ENCODE measurements around the gene PHLDB3. TPM values are rescaled to one million over a fixed set of nuclear protein-coding genes. Genes with fewer than 3 reads are reported as not detected.

PHLDB3 gene
- total RNA-seq, 3 donors from 2014 or later: 7.5 to 19.5 (median 15.1) TPM

DNA sequence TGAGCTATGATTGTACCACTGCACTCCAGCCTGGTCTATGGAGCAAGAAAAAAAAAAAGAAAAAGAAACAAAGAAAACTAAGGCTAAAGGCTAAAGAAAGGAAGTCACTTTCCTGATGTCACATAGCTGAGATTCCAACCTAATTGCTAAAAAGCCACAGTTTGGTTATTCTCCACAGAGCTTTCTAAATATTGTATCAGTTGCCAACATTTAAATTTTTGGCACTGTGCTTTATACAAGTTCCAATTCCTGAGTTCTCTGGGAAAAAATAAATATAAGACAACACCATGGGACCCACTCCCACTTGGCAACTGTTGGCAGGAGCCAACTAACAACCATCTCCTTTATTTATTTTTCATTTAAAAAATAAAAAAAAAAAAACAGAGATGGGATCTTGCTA, 27.9 kb downstream of the PHLDB3 start:
- no peaks in the 10 kb centered on the region for H3K4me1 ChIP-seq
- no peaks in the 10 kb centered on the region for H3K27me3 ChIP-seq
- DNase-seq (ENCODE audit: low spot score in 2 of 2): no peak
- no peak overlapping the region for H3K4me3 ChIP-seq
- TF ChIP-seq POLR2AphosphoS5 (IDR thresholded peaks at IDR 0.05): no peak
- TF ChIP-seq, protein P1, sequence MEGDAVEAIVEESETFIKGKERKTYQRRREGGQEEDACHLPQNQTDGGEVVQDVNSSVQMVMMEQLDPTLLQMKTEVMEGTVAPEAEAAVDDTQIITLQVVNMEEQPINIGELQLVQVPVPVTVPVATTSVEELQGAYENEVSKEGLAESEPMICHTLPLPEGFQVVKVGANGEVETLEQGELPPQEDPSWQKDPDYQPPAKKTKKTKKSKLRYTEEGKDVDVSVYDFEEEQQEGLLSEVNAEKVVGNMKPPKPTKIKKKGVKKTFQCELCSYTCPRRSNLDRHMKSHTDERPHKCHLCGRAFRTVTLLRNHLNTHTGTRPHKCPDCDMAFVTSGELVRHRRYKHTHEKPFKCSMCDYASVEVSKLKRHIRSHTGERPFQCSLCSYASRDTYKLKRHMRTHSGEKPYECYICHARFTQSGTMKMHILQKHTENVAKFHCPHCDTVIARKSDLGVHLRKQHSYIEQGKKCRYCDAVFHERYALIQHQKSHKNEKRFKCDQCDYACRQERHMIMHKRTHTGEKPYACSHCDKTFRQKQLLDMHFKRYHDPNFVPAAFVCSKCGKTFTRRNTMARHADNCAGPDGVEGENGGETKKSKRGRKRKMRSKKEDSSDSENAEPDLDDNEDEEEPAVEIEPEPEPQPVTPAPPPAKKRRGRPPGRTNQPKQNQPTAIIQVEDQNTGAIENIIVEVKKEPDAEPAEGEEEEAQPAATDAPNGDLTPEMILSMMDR (IDR thresholded peaks at IDR 0.05): no peak
- no peak for TF ChIP-seq POLR2A (IDR thresholded peaks at IDR 0.05)
- no peaks in the 10 kb centered on the region for H3K36me3 ChIP-seq
- intact Hi-C loops (cut with DNase I; ENCODE audit: low total_unique reads): no loop called here
- H3K9me3 ChIP-seq: no peaks in the 10 kb centered on the region
- peak overlapping the region; percentile 89 to 94 for H3K27ac ChIP-seq

DNA sequence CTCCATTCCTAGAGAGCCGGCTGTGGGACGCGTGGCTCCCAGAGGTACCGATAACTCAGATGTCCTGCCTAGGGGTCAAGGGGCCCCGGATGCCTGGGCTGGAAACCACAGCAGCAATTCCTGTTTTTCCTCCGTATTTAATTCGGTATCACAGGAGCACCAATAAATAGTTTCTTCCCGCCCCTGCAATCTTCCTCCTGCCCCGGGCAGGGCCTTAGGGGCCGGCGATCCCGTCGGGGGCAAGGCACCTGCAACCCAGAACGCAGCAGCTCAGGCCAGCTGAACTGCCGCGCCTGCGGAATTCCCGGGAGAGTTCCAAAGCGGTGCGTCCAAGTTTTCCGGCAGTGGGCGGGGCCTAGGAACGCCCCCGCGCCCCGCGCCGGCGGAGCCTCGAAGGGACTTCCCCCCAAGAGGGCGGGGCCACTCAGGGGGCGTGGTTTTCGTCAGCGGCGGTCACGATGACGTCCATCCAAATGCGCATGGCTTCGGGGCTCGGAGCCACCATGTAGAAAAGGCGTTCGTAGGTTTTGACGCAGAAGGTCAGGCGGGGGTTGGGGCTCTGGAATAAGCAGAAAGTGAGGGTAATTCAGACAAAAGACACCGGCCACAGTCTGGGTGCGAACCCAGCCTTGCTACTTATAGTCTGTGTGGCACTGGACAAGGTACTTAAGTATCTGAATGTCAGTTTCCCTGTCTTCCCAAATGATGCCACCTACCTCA, 29.4 kb downstream of the PHLDB3 start:
- Histone ChIP-seq H3K4me1 (no peaks in the 10 kb centered on the region), H3K36me3 (no peaks in the 10 kb centered on the region), H3K4me3 (peak overlapping the region; percentile 29 to 64 (median 46)), H3K27ac (peak overlapping the region; percentile 89 to 94), H3K9me3 (no peaks in the 10 kb centered on the region), H3K27me3 (no peaks in the 10 kb centered on the region)
- DNase-seq (ENCODE audit: low spot score in 2 of 2): peak; percentile 90 to 96
- intact Hi-C loops (cut with DNase I; ENCODE audit: low total_unique reads): no loop called here
- no peak for TF ChIP-seq POLR2A (IDR thresholded peaks at IDR 0.05)
- TF ChIP-seq POLR2AphosphoS5 (IDR thresholded peaks at IDR 0.05): peak; percentile 51 to 89 (median 55)

DNA sequence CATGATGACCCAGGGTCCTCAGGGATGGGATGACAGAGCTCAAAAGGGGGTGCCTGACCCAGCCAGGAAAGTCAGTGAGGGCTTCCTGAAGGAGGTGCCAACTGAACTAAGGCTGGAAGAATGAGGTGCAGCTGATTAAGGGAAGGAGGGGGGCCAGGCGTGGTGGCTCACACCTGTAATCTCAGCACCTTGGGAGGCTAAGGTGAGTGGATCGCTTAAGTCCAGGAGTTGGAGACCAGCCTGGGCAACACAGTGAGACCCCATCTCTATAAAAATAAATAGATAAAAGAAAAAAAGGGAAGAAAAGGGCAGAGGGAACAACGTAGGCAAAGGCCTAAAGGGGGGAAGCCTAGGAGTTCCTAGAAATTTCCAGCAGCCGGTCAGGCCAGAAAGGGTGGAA, 30.1 kb downstream of the PHLDB3 start:
- Histone ChIP-seq H3K9me3 (no peaks in the 10 kb centered on the region), H3K4me1 (no peaks in the 10 kb centered on the region), H3K27ac (peak overlapping the region; percentile 89 to 94), H3K36me3 (no peaks in the 10 kb centered on the region), H3K27me3 (no peaks in the 10 kb centered on the region), H3K4me3 (peak overlapping the region in 2 of 3 donors; percentile 46 to 64)
- intact Hi-C loops (cut with DNase I; ENCODE audit: low total_unique reads): no loop called here
- TF ChIP-seq, protein P1 (IDR thresholded peaks at IDR 0.05): no peak
- TF ChIP-seq POLR2AphosphoS5 (IDR thresholded peaks at IDR 0.05) (no peak), POLR2A (IDR thresholded peaks at IDR 0.05) (no peak)
- DNase-seq (ENCODE audit: low spot score in 2 of 2): no peak

DNA sequence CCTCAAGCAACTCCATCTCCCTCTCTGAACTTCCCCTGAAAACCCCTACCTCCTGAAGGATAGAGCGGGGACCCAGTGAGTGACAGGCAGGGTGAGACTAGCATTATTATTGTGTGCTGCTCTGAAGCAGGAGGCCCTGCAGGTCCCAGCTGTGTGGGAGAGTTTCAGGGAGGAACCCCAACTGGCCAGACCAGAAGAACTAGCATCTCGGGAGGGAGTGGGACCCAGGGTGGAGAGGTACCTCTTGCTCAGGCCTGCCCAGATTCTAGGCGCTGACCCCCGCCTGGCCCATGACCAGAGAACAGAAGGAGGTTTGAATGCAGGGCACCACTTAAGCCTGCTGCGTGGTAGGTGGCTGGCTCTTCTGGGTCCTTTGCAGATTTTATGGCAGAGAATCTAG, 33.5 kb downstream of the PHLDB3 start:
- no peak for DNase-seq (ENCODE audit: low spot score in 2 of 2)
- no peak overlapping the region for H3K4me3 ChIP-seq
- H3K9me3 ChIP-seq: no peaks in the 10 kb centered on the region
- no peaks in the 10 kb centered on the region for H3K4me1 ChIP-seq
- no peaks in the 10 kb centered on the region for H3K36me3 ChIP-seq
- TF ChIP-seq POLR2A (IDR thresholded peaks at IDR 0.05) (no peak), POLR2AphosphoS5 (IDR thresholded peaks at IDR 0.05) (no peak)
- TF ChIP-seq, protein P1 (IDR thresholded peaks at IDR 0.05): no peak
- no peaks in the 10 kb centered on the region for H3K27me3 ChIP-seq
- intact Hi-C loops (cut with DNase I; ENCODE audit: low total_unique reads): no loop called here
- no peak overlapping the region for H3K27ac ChIP-seq

DNA sequence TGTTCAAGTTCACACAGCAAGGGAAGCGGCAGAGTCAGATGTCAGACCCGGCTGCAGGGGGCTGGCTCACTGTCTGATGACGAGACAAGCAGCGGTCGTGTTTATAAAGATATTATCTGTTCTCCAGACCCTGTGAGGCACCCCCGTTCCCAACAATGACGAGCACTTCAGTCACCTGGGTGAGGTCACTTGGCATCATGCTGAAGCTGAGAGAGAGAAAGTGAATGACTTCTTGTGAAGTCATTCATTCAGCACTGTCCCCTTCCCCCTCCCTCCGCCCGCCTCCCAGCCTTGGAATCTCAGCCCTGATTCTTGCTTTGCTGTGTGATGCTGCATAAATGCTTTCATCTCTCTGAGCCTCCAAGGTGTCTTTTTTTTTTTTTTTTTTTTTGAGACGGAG, 34.3 kb downstream of the PHLDB3 start:
- H3K9me3 ChIP-seq: no peaks in the 10 kb centered on the region
- TF ChIP-seq, protein P1 (IDR thresholded peaks at IDR 0.05): no peak
- TF ChIP-seq POLR2AphosphoS5 (IDR thresholded peaks at IDR 0.05): no peak
- TF ChIP-seq POLR2A (IDR thresholded peaks at IDR 0.05): no peak
- H3K27me3 ChIP-seq: no peaks in the 10 kb centered on the region
- H3K36me3 ChIP-seq: no peaks in the 10 kb centered on the region
- intact Hi-C loops (cut with DNase I; ENCODE audit: low total_unique reads): no loop called here
- DNase-seq (ENCODE audit: low spot score in 2 of 2): no peak
- no peak overlapping the region for H3K4me3 ChIP-seq
- no peak overlapping the region for H3K27ac ChIP-seq
- peaks cover 0 to 3% of the 10 kb centered on the region in 2 donors for H3K4me1 ChIP-seq

Data from breast epithelium (tissue), 4 donors.